Erythroblast (primary cell): ENCODE data around the gene CRHR2.

Experiments used
- GATA1 ChIP-seq: IDR thresholded peaks from 2 replicates; pipeline ENCODE4 v1.6.1; 2011; ENCODE audit warnings: low read depth, mild to moderate bottlenecking, control low read depth, low read length, moderate library complexity
- POLR2A ChIP-seq: IDR thresholded peaks from 2 replicates; pipeline ENCODE4 v1.6.1; 2011; ENCODE audit warnings: mild to moderate bottlenecking, low read length

DNA sequence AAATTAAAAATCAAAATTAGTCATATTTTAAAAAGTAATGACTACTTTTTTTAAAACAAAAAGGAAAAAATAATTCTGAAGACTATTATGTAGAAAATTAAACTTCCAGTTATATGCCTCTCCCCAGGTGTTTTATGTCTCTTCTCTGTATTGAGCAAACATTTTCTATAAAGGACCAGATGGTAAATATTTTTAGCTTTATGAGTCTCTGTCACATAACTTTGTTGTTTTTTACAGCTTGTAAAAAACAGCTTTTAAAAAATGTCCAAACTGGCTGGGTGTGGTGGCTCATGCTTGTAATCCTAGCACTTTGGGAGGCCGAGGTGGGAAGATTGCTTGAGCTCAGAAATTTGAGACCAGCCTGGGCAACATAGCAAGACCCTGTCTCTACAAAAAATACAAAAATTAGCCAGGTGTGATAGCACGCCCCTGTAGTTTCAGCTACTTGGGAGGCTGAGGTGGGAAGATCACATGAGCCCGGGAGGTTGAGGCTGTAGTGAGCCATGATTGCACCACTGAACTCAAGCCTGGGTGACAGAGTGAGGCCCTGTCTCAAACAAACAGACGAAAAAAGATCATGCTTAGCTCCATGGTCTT, 64.1 kb downstream of the CRHR2 start:
- no peak for TF ChIP-seq POLR2A
- TF ChIP-seq GATA1, result no peak
